ENCODE results near the gene CEP152. TPM values are rescaled to one million over a fixed set of nuclear protein-coding genes. Genes with fewer than 3 reads are reported as not detected.

Gene CEP152
- total and polyA plus RNA-seq, 2 experiments from 2014 or later = 14.6 to 30.5 TPM

- Histone ChIP-seq H3K4me1 (ENCODE audit: insufficient read depth) (no peaks in the 10 kb centered on the region), H3K4me2 (no peak overlapping the region), H3F3A (replicated peaks; ENCODE audit: low read depth) (no peaks in the 10 kb centered on the region), H3K4me3 (no peak overlapping the region), H3K9me2 (ENCODE audit: insufficient read depth) (peaks cover 5% of the 10 kb centered on the region; the same call in 1 of the 2 replicates), H3K27ac (ENCODE audit: low read depth) (no peak overlapping the region), H3K79me2 (replicated peaks; ENCODE audit: insufficient read depth) (no peaks in the 10 kb centered on the region), H3K27me3 (ENCODE audit: insufficient read depth) (no peaks in the 10 kb centered on the region), H4K20me1 (replicated peaks; ENCODE audit: insufficient read depth) (no peaks in the 10 kb centered on the region), H2AFZ (no peak overlapping the region), H3K36me3 (ENCODE audit: insufficient read depth) (0 out of 2 replicates have a peak, but pooled peaks cover 7% of the 10 kb centered on the region)
- TF ChIP-seq ETS1 (IDR thresholded peaks at IDR 0.05) (no peak), NANOG (IDR thresholded peaks at IDR 0.05; ENCODE audit: borderline replicate concordance) (no peak), CTCF (conservative IDR thresholded peaks at IDR 0.05; ENCODE audit: low read depth in 2 of 2) (no peak), ZNF462 (CRISPR knock-in tag; IDR thresholded peaks at IDR 0.05) (no peak), CREB1 (CRISPR knock-in tag; IDR thresholded peaks at IDR 0.05; ENCODE audit: low read depth) (no peak), STAT1 (IDR thresholded peaks at IDR 0.05; ENCODE audit: unreplicated experiment) (no peak), EZH2 (IDR thresholded peaks at IDR 0.05; ENCODE audit: low read depth, unreplicated experiment) (no peak), ZNF114 (CRISPR knock-in tag; IDR thresholded peaks at IDR 0.05) (no peak), EZH2phosphoT487 (IDR thresholded peaks at IDR 0.05; ENCODE audit: unreplicated experiment) (no peak), POLR2AphosphoS5 (IDR thresholded peaks at IDR 0.05; ENCODE audit: low read depth) (no peak)
- TF ChIP-seq, protein P1, sequence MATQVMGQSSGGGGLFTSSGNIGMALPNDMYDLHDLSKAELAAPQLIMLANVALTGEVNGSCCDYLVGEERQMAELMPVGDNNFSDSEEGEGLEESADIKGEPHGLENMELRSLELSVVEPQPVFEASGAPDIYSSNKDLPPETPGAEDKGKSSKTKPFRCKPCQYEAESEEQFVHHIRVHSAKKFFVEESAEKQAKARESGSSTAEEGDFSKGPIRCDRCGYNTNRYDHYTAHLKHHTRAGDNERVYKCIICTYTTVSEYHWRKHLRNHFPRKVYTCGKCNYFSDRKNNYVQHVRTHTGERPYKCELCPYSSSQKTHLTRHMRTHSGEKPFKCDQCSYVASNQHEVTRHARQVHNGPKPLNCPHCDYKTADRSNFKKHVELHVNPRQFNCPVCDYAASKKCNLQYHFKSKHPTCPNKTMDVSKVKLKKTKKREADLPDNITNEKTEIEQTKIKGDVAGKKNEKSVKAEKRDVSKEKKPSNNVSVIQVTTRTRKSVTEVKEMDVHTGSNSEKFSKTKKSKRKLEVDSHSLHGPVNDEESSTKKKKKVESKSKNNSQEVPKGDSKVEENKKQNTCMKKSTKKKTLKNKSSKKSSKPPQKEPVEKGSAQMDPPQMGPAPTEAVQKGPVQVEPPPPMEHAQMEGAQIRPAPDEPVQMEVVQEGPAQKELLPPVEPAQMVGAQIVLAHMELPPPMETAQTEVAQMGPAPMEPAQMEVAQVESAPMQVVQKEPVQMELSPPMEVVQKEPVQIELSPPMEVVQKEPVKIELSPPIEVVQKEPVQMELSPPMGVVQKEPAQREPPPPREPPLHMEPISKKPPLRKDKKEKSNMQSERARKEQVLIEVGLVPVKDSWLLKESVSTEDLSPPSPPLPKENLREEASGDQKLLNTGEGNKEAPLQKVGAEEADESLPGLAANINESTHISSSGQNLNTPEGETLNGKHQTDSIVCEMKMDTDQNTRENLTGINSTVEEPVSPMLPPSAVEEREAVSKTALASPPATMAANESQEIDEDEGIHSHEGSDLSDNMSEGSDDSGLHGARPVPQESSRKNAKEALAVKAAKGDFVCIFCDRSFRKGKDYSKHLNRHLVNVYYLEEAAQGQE (IDR thresholded peaks at IDR 0.05; ENCODE audit: unreplicated experiment) = no peak
- DNase-seq (ENCODE audit: low spot score) (no peak), ATAC-seq (no peak)
- peaks cover 2% of the 10 kb centered on the region for H3K27me3 Mint-ChIP-seq (ENCODE audit: insufficient read depth, low read depth, poor library complexity)
- peaks cover 17% of the 10 kb centered on the region for H3K36me3 Mint-ChIP-seq (ENCODE audit: low read depth)
- H3K27ac Mint-ChIP-seq = no peak overlapping the region
- H3K4me1 Mint-ChIP-seq = no peaks in the 10 kb centered on the region
- no peak overlapping the region for H3K4me3 Mint-ChIP-seq
- peaks cover 20% of the 10 kb centered on the region for H3K9me3 Mint-ChIP-seq
Measured at GRCh38 chr15:48712546-48712945, 98.3 kb downstream of the CEP152 start.

Data from GM23338 (cell line).